ENCODE data around the gene TAC4. TPM values are rescaled to one million over a fixed set of nuclear protein-coding genes. Genes with fewer than 3 reads are reported as not detected.

Gene TAC4
- total and polyA plus RNA-seq, 2 donors = 0.63 TPM; not detected in 1

- H3K4me3 ChIP-seq (ENCODE audit: low read depth, low read length) = no peak overlapping the region
- WGBS = 38% methylated on average over 7 of the region's 7 CpGs
- H3K27ac ChIP-seq (ENCODE audit: low read depth) = no peak overlapping the region
- no peaks in the 10 kb centered on the region for H3K4me1 ChIP-seq (ENCODE audit: insufficient read depth)
- H3K36me3 ChIP-seq (ENCODE audit: insufficient read depth) = no peaks in the 10 kb centered on the region
- DNase-seq (ENCODE audit: extremely low spot score) = no peak
These were observed 34.6 kb upstream of the TAC4 start for GRCh38 chr17:49882434-49882833.

- WGBS = 26% methylated on average over 5 of the region's 5 CpGs
- Histone ChIP-seq H3K36me3 (ENCODE audit: insufficient read depth) (no peaks in the 10 kb centered on the region), H3K27ac (ENCODE audit: low read depth) (no peak overlapping the region), H3K4me1 (ENCODE audit: insufficient read depth) (no peaks in the 10 kb centered on the region), H3K4me3 (ENCODE audit: low read depth, low read length) (no peak overlapping the region)
- no peak for DNase-seq (ENCODE audit: extremely low spot score)
These were observed 33.2 kb upstream of the TAC4 start for GRCh38 chr17:49881054-49881402.

GRCh38 chr17:49880291-49881053 lies 32.6 kb upstream of the TAC4 start:
- Histone ChIP-seq H3K27ac (ENCODE audit: low read depth) (no peak overlapping the region), H3K4me3 (ENCODE audit: low read depth, low read length) (no peak overlapping the region), H3K36me3 (ENCODE audit: insufficient read depth) (no peaks in the 10 kb centered on the region), H3K4me1 (ENCODE audit: insufficient read depth) (no peaks in the 10 kb centered on the region)
- no peak for DNase-seq (ENCODE audit: extremely low spot score)
- 6% methylated on average over 41 of the region's 41 CpGs for WGBS

GRCh38 chr17:49878931-49879904 lies 31.3 kb upstream of the TAC4 start:
- Histone ChIP-seq H3K27ac (ENCODE audit: low read depth) (no peak overlapping the region), H3K4me1 (ENCODE audit: insufficient read depth) (no peaks in the 10 kb centered on the region), H3K4me3 (ENCODE audit: low read depth, low read length) (no peak overlapping the region), H3K36me3 (ENCODE audit: insufficient read depth) (no peaks in the 10 kb centered on the region)
- no peak for DNase-seq (ENCODE audit: extremely low spot score)
- 72% methylated on average over 14 of the region's 14 CpGs for WGBS

GRCh38 chr17:49875685-49876084 lies 27.8 kb upstream of the TAC4 start:
- no peaks in the 10 kb centered on the region for H3K4me1 ChIP-seq (ENCODE audit: insufficient read depth)
- no peak overlapping the region for H3K4me3 ChIP-seq (ENCODE audit: low read depth, low read length)
- WGBS = 57% methylated on average over 9 of the region's 9 CpGs
- DNase-seq (ENCODE audit: extremely low spot score) = no peak
- no peak overlapping the region for H3K27ac ChIP-seq (ENCODE audit: low read depth)
- no peaks in the 10 kb centered on the region for H3K36me3 ChIP-seq (ENCODE audit: insufficient read depth)

- no peak for DNase-seq (ENCODE audit: extremely low spot score)
- no peak overlapping the region for H3K4me3 ChIP-seq (ENCODE audit: low read depth, low read length)
- H3K36me3 ChIP-seq (ENCODE audit: insufficient read depth) = no peaks in the 10 kb centered on the region
- H3K27ac ChIP-seq (ENCODE audit: low read depth) = no peak overlapping the region
- no peaks in the 10 kb centered on the region for H3K4me1 ChIP-seq (ENCODE audit: insufficient read depth)
- WGBS = 82% methylated on average over 2 of the region's 2 CpGs
These were observed 27.0 kb upstream of the TAC4 start for GRCh38 chr17:49874911-49875310.

- no peak for DNase-seq (ENCODE audit: extremely low spot score)
- Histone ChIP-seq H3K27ac (ENCODE audit: low read depth) (no peak overlapping the region), H3K4me3 (ENCODE audit: low read depth, low read length) (no peak overlapping the region), H3K4me1 (ENCODE audit: insufficient read depth) (no peaks in the 10 kb centered on the region), H3K36me3 (ENCODE audit: insufficient read depth) (no peaks in the 10 kb centered on the region)
- 79% methylated on average over 3 of the region's 3 CpGs for WGBS
These were observed 26.1 kb upstream of the TAC4 start for GRCh38 chr17:49873926-49874325.

GRCh38 chr17:49873466-49873865 lies 25.6 kb upstream of the TAC4 start:
- Histone ChIP-seq H3K4me3 (ENCODE audit: low read depth, low read length) (no peak overlapping the region), H3K27ac (ENCODE audit: low read depth) (no peak overlapping the region), H3K4me1 (ENCODE audit: insufficient read depth) (no peaks in the 10 kb centered on the region), H3K36me3 (ENCODE audit: insufficient read depth) (no peaks in the 10 kb centered on the region)
- no peak for DNase-seq (ENCODE audit: extremely low spot score)
- WGBS = 60% methylated on average over 6 of the region's 6 CpGs

GRCh38 chr17:49872754-49873377 lies 25.0 kb upstream of the TAC4 start:
- no peak for DNase-seq (ENCODE audit: extremely low spot score)
- Histone ChIP-seq H3K4me3 (ENCODE audit: low read depth, low read length) (no peak overlapping the region), H3K36me3 (ENCODE audit: insufficient read depth) (no peaks in the 10 kb centered on the region), H3K27ac (ENCODE audit: low read depth) (no peak overlapping the region), H3K4me1 (ENCODE audit: insufficient read depth) (no peaks in the 10 kb centered on the region)
- WGBS = 57% methylated on average over 6 of the region's 6 CpGs

- Histone ChIP-seq H3K36me3 (ENCODE audit: insufficient read depth) (no peaks in the 10 kb centered on the region), H3K27ac (ENCODE audit: low read depth) (no peak overlapping the region), H3K4me3 (ENCODE audit: low read depth, low read length) (no peak overlapping the region), H3K4me1 (ENCODE audit: insufficient read depth) (no peaks in the 10 kb centered on the region)
- WGBS = 79% methylated on average over 7 of the region's 7 CpGs
- no peak for DNase-seq (ENCODE audit: extremely low spot score)
These were observed 23.3 kb upstream of the TAC4 start for GRCh38 chr17:49871211-49871610.

- Histone ChIP-seq H3K27ac (ENCODE audit: low read depth) (no peak overlapping the region), H3K4me1 (ENCODE audit: insufficient read depth) (no peaks in the 10 kb centered on the region), H3K36me3 (ENCODE audit: insufficient read depth) (no peaks in the 10 kb centered on the region), H3K4me3 (ENCODE audit: low read depth, low read length) (no peak overlapping the region)
- DNase-seq (ENCODE audit: extremely low spot score) = no peak
- WGBS = 84% methylated on average over 11 of the region's 11 CpGs
These were observed 22.4 kb upstream of the TAC4 start for GRCh38 chr17:49870298-49870697.

- 21% methylated on average over 1 of the region's 1 CpG for WGBS
- no peak for DNase-seq (ENCODE audit: extremely low spot score)
- Histone ChIP-seq H3K27ac (ENCODE audit: low read depth) (no peak overlapping the region), H3K36me3 (ENCODE audit: insufficient read depth) (no peaks in the 10 kb centered on the region), H3K4me3 (ENCODE audit: low read depth, low read length) (no peak overlapping the region), H3K4me1 (ENCODE audit: insufficient read depth) (no peaks in the 10 kb centered on the region)
These were observed 21.1 kb upstream of the TAC4 start for GRCh38 chr17:49869038-49869374.

GRCh38 chr17:49866882-49867413 lies 19.1 kb upstream of the TAC4 start:
- H3K27ac ChIP-seq (ENCODE audit: low read depth) = no peak overlapping the region
- H3K4me3 ChIP-seq (ENCODE audit: low read depth, low read length) = no peak overlapping the region
- H3K4me1 ChIP-seq (ENCODE audit: insufficient read depth) = no peaks in the 10 kb centered on the region
- DNase-seq (ENCODE audit: extremely low spot score) = no peak
- no peaks in the 10 kb centered on the region for H3K36me3 ChIP-seq (ENCODE audit: insufficient read depth)
- WGBS = 77% methylated on average over 3 of the region's 3 CpGs
